Adrenal gland (tissue), 5 donors: Measurements from ENCODE around the gene RPS6KA5.

Source experiments
- POLR2A ChIP-seq, 2 donors: fragments of 450-650 bp; IDR thresholded peaks; one replicate each; pipeline ENCODE4 v1.6.1; 2017; ENCODE audit warnings: antibody characterized with exemption in 2 of 2, mild to moderate bottlenecking in 2 of 2, moderate library complexity in 1 of 2
- TF ChIP-seq, protein P1 (sequence below), 6 experiments: fragments of 450-650 bp in 4 of 6; fragments of 200-600 bp in 2 of 6; sonication (generic) in 1 of 6; IDR thresholded peaks; 1 replicate in 5 of 6; 2 replicates in 1 of 6; pipeline versions ENCODE4 v1.5.1 to v1.8.0; 2016 to 2021; ENCODE audit warnings: antibody characterized with exemption in 6 of 6, mild to moderate bottlenecking in 2 of 6, moderate library complexity in 1 of 6
- donor health status: DM: no; HTN: no; CAD: no.

DNA sequence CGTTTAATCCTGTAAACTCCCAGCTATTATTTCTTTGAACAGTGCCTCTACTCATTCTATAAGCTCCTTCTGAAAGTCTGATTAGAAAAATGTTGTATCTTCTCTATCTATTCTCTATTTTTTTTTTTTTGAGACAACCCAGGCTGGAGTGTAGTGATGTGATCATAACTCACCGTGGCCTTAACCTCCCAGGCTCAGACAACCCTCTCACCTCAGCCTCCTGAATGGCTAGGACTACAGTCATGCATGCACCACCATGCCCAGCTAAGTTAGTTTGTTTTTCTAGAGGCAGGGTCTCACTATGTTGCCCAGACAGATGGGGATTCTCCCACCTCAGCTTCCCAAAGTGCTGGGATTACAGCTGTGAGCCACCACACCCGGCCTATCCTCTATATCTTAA lies 66.6 kb downstream of the RPS6KA5 start:
- TF ChIP-seq POLR2A (IDR thresholded peaks at IDR 0.05) = no peak
- TF ChIP-seq, protein P1, sequence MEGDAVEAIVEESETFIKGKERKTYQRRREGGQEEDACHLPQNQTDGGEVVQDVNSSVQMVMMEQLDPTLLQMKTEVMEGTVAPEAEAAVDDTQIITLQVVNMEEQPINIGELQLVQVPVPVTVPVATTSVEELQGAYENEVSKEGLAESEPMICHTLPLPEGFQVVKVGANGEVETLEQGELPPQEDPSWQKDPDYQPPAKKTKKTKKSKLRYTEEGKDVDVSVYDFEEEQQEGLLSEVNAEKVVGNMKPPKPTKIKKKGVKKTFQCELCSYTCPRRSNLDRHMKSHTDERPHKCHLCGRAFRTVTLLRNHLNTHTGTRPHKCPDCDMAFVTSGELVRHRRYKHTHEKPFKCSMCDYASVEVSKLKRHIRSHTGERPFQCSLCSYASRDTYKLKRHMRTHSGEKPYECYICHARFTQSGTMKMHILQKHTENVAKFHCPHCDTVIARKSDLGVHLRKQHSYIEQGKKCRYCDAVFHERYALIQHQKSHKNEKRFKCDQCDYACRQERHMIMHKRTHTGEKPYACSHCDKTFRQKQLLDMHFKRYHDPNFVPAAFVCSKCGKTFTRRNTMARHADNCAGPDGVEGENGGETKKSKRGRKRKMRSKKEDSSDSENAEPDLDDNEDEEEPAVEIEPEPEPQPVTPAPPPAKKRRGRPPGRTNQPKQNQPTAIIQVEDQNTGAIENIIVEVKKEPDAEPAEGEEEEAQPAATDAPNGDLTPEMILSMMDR (IDR thresholded peaks at IDR 0.05) = no peak
